CMK (cell line): ENCODE measurements around the gene SPATA31D4.
"Not testable (repeated sequence)": the region's sequence is repeated elsewhere in the genome, so short reads cannot be mapped to it uniquely, and the experiment has no call there.

ENCODE experiments used
- DNase-seq: peaks from one replicate; pipeline ENCODE4 v3.0.0-alpha.2; 2010; ENCODE audit warnings: low read depth

The SPATA31D4 gene

DNA sequence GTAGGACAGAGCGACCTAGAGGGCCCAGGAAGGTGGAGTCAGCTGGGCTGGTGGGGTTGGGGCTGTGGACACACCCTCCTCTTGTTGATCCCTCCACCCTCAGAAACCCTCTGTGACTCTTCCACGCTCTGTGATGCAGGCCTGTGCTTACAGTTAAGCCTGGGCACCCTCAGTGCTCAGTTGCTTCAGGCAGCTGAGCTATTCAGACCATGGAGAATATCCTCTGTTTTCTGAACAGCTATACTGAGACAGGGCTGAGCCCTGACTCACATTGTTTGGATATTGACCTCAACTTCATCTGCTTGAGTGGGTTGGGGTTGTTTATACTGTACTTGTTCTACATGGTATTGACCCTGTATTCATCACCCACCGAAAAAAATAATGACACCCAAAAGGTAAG is at the start of gene SPATA31D4:
TSS of gene SPATA31D4 (plus strand) at position 124 of the 400 bp plus-strand sequence. CDS start at position 210, 86 bp downstream.
- not testable (repeated sequence) for DNase-seq

DNA sequence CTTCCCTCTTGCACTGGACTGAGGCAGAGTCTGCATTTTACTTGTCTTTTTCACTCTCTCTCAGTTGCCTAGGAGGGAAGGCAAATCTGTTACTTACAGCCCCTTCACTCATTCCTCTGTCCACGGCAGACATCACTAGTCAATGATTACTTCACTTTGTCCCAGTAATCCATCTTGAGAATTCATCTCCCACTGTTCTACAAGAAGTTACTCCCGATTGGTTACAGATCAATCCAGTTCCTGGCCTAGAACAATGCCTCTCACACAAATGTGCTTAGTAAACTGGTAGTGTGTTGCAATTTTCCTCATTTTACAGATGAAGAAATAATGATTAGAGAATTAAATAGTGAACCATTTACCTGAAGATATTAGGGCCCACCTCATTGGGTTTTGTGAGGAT is 49.7 kb upstream of the SPATA31D4 start:
- no peak for DNase-seq

DNA sequence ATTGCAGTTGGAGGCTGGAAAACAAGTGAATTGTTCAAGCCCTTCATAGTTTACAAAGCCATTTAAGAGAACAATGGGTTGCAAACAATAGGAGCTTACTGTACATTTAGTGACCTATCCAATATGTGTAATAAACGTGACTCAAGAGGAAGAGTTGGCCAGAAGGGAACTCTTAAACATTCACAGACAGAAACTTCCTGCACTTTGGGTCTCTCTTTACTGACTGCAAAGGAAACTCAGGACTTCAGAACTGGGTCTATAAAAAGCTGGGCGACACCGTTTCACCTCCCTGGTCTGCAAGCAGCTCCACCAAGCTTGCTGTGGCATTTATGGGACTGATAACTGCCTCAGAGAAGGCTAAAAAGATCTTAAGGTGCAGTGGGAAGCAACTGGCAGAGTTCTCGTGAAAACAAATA is 48.7 kb upstream of the SPATA31D4 start:
- DNase-seq = no peak

DNA sequence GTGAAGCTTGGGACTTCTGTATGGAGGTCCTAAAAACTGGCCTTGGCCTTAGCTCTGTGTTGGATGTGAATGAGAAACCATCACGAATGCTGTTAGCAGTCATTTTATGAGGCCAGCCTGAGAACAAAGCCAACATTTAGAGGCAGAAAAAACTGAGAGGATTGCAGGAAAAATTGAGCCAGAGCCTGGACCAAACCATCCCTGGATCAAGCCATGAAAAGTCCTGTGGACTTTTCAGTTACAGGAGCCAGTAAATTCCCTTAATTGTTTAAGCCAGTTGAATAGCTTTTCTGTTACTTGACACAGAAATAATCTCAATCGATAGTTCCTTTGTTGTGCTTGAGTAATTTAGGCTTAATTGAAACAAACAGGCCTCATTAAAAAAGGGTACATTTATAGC is 42.6 kb upstream of the SPATA31D4 start:
- DNase-seq = no peak

DNA sequence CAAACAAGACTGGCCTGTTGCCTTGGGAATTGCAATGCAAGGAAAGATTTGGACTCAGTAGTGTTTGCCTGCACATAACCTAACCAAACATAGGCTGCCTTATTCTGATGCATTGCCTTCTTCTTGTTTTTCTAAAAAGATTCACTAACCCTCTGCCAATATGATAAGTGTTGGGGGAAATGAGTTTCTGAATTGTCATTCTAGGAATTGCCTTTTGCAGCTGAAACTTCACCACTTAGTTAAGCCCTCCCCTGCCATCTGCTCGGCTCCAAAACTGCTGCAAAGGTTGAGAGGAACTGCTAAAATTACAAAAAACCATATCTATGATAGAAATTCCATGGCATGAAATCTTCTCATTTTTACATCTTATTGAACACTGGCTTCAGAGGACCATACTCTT is 41.6 kb upstream of the SPATA31D4 start:
- no peak for DNase-seq

DNA sequence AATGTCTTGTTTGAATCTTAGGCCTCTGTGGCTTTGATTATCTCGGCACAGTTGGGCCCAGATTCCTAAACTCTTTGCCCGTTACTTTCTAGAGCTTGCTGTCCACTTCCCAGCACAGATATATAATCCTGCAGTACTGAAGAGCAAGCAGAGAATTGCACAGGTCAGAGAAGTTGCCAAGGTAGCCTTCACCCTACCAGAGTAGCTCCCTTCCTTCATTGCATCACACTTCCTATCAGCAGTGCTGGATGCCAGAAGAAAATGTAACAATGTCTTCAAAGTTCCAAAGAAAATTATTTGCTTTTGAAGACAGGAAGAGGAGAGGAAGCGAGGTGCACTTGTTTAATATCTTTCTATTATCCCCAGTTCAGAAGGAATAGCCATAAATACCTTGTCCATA is 38.1 kb upstream of the SPATA31D4 start:
- no peak for DNase-seq

DNA sequence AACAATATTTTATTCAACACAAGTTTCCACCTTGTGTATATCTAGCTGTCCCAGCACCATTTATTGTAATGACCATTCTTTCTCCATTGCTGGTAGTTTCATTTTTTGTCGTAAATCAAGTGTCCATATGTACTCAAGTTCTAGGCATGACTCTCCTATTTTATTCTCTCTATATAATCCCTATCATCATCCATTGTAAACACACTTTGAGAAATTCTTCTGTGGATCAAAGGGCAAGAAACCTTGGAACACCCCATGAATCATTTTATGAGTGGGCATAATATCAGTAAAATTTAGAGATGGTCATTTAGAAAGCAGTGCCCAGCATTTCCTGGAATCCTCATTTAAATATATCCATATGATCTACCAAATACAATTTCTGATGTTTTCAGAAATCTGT is 35.8 kb upstream of the SPATA31D4 start:
- DNase-seq = no peak

DNA sequence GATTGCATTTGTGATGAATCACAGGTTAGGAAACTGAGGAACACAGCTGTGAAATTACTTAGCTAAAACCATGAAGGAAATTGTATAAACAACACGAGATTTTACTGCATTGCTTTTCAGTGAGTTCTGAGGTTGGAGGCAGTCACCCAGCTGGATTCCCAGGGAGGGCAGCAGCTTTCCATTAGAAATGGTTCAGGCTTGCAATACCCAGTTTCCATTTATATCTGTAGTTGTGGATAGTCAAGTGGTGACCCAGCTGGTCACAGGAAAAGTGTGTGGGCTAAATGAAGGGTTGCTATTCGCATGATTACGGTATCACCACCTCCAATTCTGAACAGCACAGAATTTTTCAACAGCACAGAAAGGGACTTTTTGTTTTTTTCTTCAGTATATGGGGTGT is 34.3 kb upstream of the SPATA31D4 start:
- no peak for DNase-seq

DNA sequence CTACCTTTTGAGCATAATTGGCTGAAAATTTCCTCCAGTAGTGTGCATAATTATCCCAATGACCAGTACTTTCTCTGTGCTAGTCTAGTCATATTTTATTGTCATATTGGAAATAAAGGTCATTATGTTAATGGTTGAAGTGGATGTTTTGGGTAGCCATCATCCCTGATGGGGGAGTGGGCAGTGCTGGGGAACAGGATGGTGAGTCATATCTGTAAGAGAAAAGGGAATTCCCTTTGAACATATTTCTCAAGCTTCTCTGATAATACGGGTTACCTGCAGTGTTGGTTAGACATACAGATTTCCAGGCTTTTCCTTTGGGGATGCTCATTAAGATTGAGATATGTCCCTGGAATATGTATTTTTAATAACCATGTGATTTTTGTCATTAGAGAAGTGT is 33.3 kb upstream of the SPATA31D4 start:
- no peak for DNase-seq

DNA sequence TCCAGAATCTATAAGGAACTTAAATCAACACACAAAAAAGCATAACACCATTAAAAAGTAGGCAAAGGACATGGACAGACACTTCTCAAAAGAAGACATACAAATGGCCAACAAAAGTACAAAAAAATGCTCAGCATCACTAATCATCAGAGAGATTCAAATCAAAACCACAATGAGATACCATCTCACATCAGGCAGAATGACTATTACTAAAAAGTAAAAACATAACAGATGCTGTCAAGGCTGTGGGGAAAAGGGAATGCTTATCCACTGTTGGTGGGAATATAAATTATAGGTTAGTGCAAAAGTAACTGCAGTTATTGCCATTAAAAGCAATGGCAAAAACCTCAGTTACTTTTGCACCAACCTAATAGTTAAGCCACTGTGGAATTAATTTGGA is 32.2 kb upstream of the SPATA31D4 start:
- DNase-seq = no peak

DNA sequence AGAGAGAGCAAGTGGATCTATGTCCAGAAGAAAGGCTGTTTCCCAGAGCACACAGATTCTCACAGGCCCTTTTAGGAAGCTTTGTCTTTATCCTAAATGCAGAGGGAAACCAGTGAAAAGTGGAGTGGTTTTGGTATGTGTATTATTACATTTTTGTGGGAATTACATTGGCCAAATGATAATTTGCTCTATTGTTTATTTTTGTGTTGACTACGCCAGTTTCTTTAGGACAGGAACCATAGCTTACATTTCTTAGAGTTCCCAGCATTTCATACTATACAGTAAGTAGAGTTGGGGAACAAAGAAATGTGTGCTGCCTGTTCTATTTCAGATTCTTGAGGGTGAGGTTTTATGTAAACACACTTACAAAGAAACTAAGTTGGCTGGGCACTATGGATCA is 29.4 kb upstream of the SPATA31D4 start:
- DNase-seq = no peak

DNA sequence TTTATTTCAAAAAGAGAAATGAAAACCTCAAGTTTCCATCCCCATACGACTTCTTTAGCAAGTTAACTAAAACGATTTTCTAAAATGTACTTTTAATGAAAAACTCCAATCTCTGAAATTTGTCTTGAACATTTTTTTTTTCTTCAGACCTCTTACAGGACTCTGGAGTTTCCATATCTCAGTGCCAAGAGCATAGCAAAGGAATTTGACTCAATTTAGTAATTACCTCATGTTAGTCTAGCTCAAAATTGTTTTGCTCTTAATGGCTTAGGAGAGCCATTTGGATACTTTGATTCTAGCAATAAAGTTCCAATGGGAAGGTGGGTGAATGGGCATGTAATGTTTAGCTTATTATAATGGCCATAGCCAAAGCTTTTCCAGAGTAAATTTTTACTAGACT is 26.0 kb upstream of the SPATA31D4 start:
- no peak for DNase-seq

DNA sequence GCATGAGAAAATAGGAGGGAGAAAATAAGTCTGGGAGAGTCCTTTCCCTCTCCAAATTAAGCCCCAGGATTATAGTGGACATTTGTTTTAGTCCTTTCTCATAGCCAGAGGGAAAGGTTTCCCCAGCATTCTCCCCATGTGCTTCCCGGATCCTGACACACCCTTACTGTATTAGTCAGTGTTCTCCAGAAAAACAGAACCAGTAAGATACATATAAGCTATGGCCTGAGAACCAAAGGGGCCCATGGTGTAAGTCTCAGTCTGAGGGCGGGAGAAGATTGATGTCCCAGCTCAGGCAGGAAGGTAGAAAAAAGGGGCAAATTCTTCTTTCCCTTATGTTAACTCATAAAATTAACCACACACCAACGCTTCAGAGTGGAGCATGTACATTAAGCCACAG is 25.6 kb upstream of the SPATA31D4 start:
- no peak for DNase-seq

DNA sequence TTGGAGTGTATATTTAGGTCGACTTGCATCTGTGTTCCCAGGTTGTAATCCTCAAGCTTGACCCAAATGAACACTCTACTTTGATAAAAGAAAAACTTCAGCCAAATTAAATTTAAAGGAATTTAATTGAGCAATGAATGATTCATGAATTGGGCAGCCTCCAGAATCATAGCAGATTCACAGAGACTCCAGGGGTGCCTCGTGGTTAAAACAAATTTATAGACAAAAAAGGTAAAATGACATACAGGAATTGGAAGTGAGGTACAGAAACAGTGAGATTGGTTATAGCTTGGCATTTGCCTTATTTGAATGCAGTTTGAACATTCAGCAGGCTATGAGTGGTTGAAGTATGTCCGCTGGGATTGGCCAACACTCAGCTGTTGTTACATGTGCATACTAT is 21.6 kb upstream of the SPATA31D4 start:
- DNase-seq = no peak

DNA sequence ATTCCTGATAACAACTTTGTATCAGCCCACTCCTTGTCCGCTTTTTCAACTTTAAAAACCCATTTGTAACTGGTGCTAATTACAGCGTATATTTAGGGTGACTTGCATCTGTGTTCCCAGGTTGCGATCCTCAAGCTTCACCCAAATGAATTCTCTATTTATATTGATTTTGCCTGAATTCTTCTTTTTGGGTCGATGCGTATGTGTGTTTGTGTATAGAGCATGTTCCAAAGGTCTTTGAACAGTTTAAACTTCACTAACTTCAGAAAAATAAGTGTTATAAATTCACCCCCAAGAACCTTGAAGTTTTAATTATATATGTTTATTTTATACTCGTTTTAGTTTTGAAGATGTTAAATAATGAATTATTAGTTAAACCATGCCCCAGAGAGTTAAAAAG is 16.1 kb upstream of the SPATA31D4 start:
- DNase-seq = no peak

DNA sequence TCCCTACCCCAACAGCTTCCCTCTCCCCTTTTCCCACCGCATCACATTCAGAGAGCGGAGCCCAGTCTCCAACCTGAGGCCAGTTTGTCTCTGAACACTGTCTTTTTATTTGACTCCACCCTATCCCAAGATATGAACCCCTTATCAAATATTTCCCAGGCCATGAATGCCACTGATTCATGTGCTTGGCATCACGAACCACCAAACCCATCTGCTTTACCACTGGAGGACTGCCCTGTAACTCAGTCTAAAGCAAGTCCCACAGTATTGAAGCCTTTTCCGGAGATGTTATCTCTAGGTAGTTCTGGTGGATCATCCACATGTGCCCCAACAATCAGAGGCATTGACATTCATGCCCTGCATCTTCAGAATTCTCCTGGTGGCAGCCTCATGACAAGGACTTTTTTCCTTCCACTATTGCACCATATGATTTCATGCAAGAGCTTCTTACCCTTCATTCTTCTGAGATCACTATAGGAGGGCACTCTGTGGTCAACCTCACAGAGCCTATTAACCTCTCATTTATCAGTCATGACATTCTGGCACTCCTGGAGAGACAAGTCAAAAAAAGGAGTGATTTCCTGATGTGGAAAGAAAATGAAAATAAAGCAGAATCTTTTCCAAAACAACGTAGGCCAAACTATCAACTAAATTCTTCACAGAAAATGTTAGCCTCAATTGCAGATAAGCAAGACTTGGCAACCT is 12.3 kb upstream of the SPATA31D4 start:
- no peak for DNase-seq

DNA sequence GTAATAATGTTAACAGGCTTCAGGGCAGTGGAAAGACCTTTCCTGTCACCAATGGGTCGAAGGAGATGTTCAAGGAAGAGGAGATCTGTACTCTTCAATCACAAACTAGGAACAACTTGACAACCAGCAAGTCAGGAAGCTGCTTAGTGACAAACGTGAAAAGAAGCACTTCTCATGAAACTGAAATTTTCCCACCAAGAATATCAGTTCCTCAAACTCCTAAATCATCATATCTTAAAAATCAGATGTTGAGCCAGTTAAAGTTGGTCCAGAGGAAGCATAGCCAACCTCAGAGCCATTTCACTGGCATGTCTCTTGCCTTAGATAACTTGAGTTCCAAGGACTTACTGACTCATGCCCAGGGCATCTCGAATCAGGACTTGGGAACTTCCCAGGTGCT is 9.7 kb upstream of the SPATA31D4 start:
- not testable (repeated sequence) for DNase-seq

DNA sequence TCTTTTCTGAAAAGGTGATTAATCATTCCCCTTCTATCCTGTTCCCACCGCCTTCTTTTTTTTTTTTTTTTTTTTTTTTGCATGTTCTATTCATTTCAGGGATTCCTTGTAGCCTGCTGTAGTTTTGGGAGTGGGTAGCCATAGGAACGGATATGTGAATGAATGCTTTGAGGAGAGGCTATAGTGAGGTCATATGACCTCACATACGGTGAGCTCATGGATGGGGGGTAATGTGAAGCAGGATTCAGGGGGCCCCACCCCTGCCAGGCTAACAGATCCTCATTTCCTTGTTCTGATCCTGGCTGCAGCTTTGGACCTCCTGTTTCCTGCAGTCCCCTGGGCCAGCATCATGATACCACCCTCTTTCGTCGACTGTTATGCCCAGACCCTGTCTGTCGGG is 1.9 kb downstream of the SPATA31D4 start:
- DNase-seq = not testable (repeated sequence)

DNA sequence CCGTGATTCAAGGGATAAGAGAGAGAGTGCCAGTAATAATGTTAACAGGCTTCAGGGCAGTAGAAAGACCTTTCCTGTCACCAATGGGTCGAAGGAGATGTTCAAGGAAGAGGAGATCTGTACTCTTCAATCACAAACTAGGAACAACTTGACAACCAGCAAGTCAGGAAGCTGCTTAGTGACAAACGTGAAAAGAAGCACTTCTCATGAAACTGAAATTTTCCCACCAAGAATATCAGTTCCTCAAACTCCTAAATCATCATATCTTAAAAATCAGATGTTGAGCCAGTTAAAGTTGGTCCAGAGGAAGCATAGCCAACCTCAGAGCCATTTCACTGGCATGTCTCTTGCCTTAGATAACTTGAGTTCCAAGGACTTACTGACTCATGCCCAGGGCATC is 5.3 kb downstream of the SPATA31D4 start:
- DNase-seq = not testable (repeated sequence)

DNA sequence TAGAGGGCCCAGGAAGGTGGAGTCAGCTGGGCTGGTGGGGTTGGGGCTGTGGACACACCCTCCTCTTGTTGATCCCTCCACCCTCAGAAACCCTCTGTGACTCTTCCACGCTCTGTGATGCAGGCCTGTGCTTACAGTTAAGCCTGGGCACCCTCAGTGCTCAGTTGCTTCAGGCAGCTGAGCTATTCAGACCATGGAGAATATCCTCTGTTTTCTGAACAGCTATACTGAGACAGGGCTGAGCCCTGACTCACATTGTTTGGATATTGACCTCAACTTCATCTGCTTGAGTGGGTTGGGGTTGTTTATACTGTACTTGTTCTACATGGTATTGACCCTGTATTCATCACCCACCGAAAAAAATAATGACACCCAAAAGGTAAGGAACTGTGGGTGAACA is 15.2 kb downstream of the SPATA31D4 start, which contains the start of gene SPATA31D3:
TSS of gene SPATA31D3 (plus strand) at position 108 of the 400 bp plus-strand sequence. CDS start at position 194, 86 bp downstream.
- not testable (repeated sequence) for DNase-seq

DNA sequence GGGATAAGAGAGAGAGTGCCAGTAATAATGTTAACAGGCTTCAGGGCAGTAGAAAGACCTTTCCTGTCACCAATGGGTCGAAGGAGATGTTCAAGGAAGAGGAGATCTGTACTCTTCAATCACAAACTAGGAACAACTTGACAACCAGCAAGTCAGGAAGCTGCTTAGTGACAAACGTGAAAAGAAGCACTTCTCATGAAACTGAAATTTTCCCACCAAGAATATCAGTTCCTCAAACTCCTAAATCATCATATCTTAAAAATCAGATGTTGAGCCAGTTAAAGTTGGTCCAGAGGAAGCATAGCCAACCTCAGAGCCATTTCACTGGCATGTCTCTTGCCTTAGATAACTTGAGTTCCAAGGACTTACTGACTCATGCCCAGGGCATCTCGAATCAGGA is 20.4 kb downstream of the SPATA31D4 start:
- not testable (repeated sequence) for DNase-seq

DNA sequence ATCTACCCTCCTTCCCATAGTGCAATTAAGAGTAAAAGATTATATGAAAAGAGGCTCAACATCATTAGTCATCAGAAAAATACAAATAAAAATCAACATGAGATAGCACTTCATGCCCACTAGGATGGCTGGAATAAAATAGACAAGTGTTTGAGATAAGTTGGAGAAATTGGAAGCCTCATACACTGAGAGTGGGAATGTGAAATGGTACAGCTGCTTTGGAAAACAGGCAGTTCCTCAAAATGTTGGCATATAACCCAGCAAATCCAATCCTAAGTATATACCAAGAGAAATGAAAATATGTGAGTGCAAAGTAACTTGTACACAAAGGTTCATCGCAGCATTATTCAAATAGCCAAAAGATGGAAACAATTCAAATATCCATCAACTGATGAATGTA is 24.9 kb downstream of the SPATA31D4 start:
- DNase-seq = no peak

DNA sequence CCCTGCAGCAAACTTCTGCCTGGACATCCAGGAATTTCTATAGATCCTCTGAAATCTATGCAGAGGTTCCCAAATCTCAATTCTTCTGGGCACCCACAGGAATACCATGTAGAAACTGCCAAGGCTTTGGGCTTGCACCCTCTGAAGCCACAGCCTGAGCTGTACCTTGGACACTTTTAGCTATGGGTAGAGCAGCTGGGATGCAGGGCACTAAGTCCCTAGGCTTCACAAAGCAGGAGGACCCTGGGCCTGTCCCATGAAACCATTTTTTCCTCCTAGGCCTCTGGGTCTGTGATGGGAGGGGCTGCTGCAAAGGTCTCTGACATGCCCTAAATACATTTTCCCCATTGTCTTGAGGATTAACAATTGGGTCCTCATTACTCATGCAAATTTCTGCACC is 27.4 kb downstream of the SPATA31D4 start:
- DNase-seq = no peak
